ENCODE data around the gene TLCD3B.
A peak's percentile ranks its signal among the peaks of the same experiment; 100 is the strongest.

TLCD3B gene

GRCh38 chr16:29977063-29977825 is 53.8 kb downstream of the TLCD3B start:
- DNase-seq, result no peak
- TF ChIP-seq GATA1 (IDR thresholded peaks at IDR 0.05; ENCODE audit: low read depth, low read length), result no peak
- TF ChIP-seq POLR2A (IDR thresholded peaks at IDR 0.05; ENCODE audit: low read length), result no peak

GRCh38 chr16:29975811-29976511 is 55.1 kb downstream of the TLCD3B start:
- peak in 1 of 2 experiments; percentile 52 for DNase-seq
- no peak for TF ChIP-seq GATA1 (IDR thresholded peaks at IDR 0.05; ENCODE audit: low read depth, low read length)
- TF ChIP-seq POLR2A (IDR thresholded peaks at IDR 0.05; ENCODE audit: low read length), result no peak

GRCh38 chr16:29975134-29975538 is 55.9 kb downstream of the TLCD3B start:
- TF ChIP-seq GATA1 (IDR thresholded peaks at IDR 0.05; ENCODE audit: low read depth, low read length), result no peak
- no peak for TF ChIP-seq POLR2A (IDR thresholded peaks at IDR 0.05; ENCODE audit: low read length)
- no peak for DNase-seq

Measured in erythroblast (primary cell).